Measurements from ENCODE around the gene KRT84.

Gene KRT84

GRCh38 chr12:52337054-52337453, 48.4 kb downstream of the KRT84 start:
- no peak for TF ChIP-seq CTCF (IDR thresholded peaks at IDR 0.05; ENCODE audit: insufficient read depth, low read length, poor library complexity, severe bottlenecking)
- Histone ChIP-seq H3K27me3 (replicated peaks; ENCODE audit: control insufficient read depth, insufficient read depth, low read length) (no peaks in the 10 kb centered on the region; the same call in 1 of the 2 replicates), H3K36me3 (ENCODE audit: control insufficient read depth, insufficient read depth, low read length) (no peaks in the 10 kb centered on the region), H3K4me3 (replicated peaks; ENCODE audit: low read depth, low read length) (no peak overlapping the region)
- DNase-seq (ENCODE audit: extremely low read depth, insufficient read length), result no peak

GRCh38 chr12:52336641-52337040, 48.8 kb downstream of the KRT84 start:
- H3K27me3 ChIP-seq (replicated peaks; ENCODE audit: control insufficient read depth, insufficient read depth, low read length), result no peaks in the 10 kb centered on the region; the same call in 1 of the 2 replicates
- H3K36me3 ChIP-seq (ENCODE audit: control insufficient read depth, insufficient read depth, low read length), result no peaks in the 10 kb centered on the region
- no peak for TF ChIP-seq CTCF (IDR thresholded peaks at IDR 0.05; ENCODE audit: insufficient read depth, low read length, poor library complexity, severe bottlenecking)
- no peak for DNase-seq (ENCODE audit: extremely low read depth, insufficient read length)
- H3K4me3 ChIP-seq (replicated peaks; ENCODE audit: low read depth, low read length), result no peak overlapping the region

GRCh38 chr12:52335598-52336262, 49.7 kb downstream of the KRT84 start:
- no peaks in the 10 kb centered on the region for H3K36me3 ChIP-seq (ENCODE audit: control insufficient read depth, insufficient read depth, low read length)
- no peak overlapping the region for H3K4me3 ChIP-seq (replicated peaks; ENCODE audit: low read depth, low read length)
- DNase-seq (ENCODE audit: extremely low read depth, insufficient read length), result no peak
- no peaks in the 10 kb centered on the region; the same call in 1 of the 2 replicates for H3K27me3 ChIP-seq (replicated peaks; ENCODE audit: control insufficient read depth, insufficient read depth, low read length)
- no peak for TF ChIP-seq CTCF (IDR thresholded peaks at IDR 0.05; ENCODE audit: insufficient read depth, low read length, poor library complexity, severe bottlenecking)

DNA sequence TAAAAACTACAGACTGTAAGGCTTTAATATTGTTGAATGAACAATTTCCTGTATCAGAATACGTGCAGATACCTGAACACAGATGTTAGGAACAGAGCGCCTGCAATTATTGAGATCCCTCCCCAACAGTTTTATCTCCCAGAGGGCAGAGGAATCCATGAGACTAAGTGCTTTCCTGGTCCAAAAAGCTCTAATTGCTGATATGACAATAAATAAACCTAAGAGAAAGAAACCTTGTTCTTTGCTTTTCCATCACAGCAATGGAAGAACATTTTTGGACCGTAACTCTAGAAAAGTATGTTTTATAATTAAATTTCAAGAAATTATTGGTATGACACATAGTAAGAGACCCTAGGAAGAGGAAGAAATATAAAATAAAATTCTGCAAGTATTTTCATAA, 51.3 kb downstream of the KRT84 start:
- no peak for DNase-seq (ENCODE audit: extremely low read depth, insufficient read length)
- no peak for TF ChIP-seq CTCF (IDR thresholded peaks at IDR 0.05; ENCODE audit: insufficient read depth, low read length, poor library complexity, severe bottlenecking)
- H3K4me3 ChIP-seq (replicated peaks; ENCODE audit: low read depth, low read length), result no peak overlapping the region
- no peaks in the 10 kb centered on the region; the same call in 1 of the 2 replicates for H3K27me3 ChIP-seq (replicated peaks; ENCODE audit: control insufficient read depth, insufficient read depth, low read length)
- no peaks in the 10 kb centered on the region for H3K36me3 ChIP-seq (ENCODE audit: control insufficient read depth, insufficient read depth, low read length)

DNA sequence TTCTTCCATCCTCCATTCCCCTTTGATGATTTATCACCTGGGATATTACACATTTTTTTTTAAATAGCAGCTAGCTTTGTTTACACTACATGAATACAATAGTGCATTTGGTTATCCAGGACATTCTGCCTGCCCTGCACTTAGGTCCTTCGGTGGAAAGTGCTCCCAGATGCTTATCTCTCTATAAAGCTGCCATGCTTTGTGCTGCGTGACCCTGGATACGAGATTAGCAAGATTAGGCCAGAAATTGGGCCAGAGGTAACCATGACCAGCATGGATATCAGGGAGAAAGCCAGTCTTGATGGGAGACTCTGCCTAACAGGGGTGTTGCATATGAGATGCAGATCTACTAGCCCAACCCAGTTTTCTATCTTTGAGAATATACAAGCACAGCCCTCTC, 52.1 kb downstream of the KRT84 start:
- TF ChIP-seq CTCF (IDR thresholded peaks at IDR 0.05; ENCODE audit: insufficient read depth, low read length, poor library complexity, severe bottlenecking), result no peak

GRCh38 chr12:52332381-52332780, 53.1 kb downstream of the KRT84 start:
- Histone ChIP-seq H3K36me3 (ENCODE audit: control insufficient read depth, insufficient read depth, low read length) (no peaks in the 10 kb centered on the region), H3K27me3 (replicated peaks; ENCODE audit: control insufficient read depth, insufficient read depth, low read length) (no peaks in the 10 kb centered on the region), H3K4me3 (replicated peaks; ENCODE audit: low read depth, low read length) (no peak overlapping the region)
- DNase-seq (ENCODE audit: extremely low read depth, insufficient read length), result no peak
- TF ChIP-seq CTCF (IDR thresholded peaks at IDR 0.05; ENCODE audit: insufficient read depth, low read length, poor library complexity, severe bottlenecking), result no peak

More for the DNA sequence above, 52.1 kb downstream of the KRT84 start:
- no peak for DNase-seq (ENCODE audit: extremely low read depth, insufficient read length)
- Histone ChIP-seq H3K27me3 (replicated peaks; ENCODE audit: control insufficient read depth, insufficient read depth, low read length) (no peaks in the 10 kb centered on the region), H3K36me3 (ENCODE audit: control insufficient read depth, insufficient read depth, low read length) (no peaks in the 10 kb centered on the region), H3K4me3 (replicated peaks; ENCODE audit: low read depth, low read length) (no peak overlapping the region)

All from GM06990 (cell line).